MM.1S (cell line): ENCODE results near the gene PLCB4.

Source experiments
- DNase-seq: peaks from one replicate; pipeline ENCODE4 v3.0.0-alpha.2; 2015
- H2AFZ ChIP-seq: fragments of 300-600 bp; sonication (generic); 2 replicates; pipeline ENCODE4 v1.6.0; 2016; ENCODE audit warnings: antibody characterized with exemption, low read length
- H3F3A ChIP-seq: fragments of 300-600 bp; sonication (generic); 2 replicates; pipeline ENCODE4 v1.6.1; 2016; ENCODE audit warnings: mild to moderate bottlenecking, antibody characterized with exemption, low read length, moderate library complexity, mixed read lengths; ENCODE audit not compliant: insufficient read depth
- H3K27ac ChIP-seq: fragments of 300-600 bp; sonication (generic); 2 replicates; pipeline ENCODE4 v1.5.1; 2016; ENCODE audit warnings: mild to moderate bottlenecking, low read length
- H3K27me3 ChIP-seq: fragments of 300-600 bp; sonication (generic); replicated peaks from 2 replicates; pipeline ENCODE4 v1.6.0; 2016; ENCODE audit warnings: low read length; ENCODE audit not compliant: insufficient read depth
- H3K36me3 ChIP-seq: fragments of 300-600 bp; sonication (generic); replicated peaks from 2 replicates; pipeline ENCODE4 v1.6.1; 2016; ENCODE audit warnings: mild to moderate bottlenecking, low read length, mixed read lengths; ENCODE audit not compliant: insufficient read depth
- H3K4me1 ChIP-seq: fragments of 300-600 bp; sonication (generic); 2 replicates; pipeline ENCODE4 v1.6.1; 2016; ENCODE audit warnings: low read length, mixed read lengths
- H3K4me2 ChIP-seq: fragments of 300-600 bp; sonication (generic); 2 replicates; pipeline ENCODE4 v1.6.0; 2016; ENCODE audit warnings: low read depth, low read length
- H3K4me3 ChIP-seq: fragments of 300-600 bp; sonication (generic); 2 replicates; pipeline ENCODE4 v1.5.1; 2016; ENCODE audit warnings: low read length, mixed read lengths
- H3K79me2 ChIP-seq: fragments of 300-600 bp; sonication (generic); 2 replicates; pipeline ENCODE4 v1.6.1; 2016; ENCODE audit warnings: mixed run types, low read length, mixed read lengths
- H3K9ac ChIP-seq: fragments of 300-600 bp; sonication (generic); 2 replicates; pipeline ENCODE4 v1.6.1; 2016; ENCODE audit warnings: low read length, mixed read lengths
- H3K9me2 ChIP-seq: fragments of 300-600 bp; sonication (generic); replicated peaks from 2 replicates; pipeline ENCODE4 v1.6.1; 2016; ENCODE audit warnings: mild to moderate bottlenecking, low read length, mixed read lengths; ENCODE audit not compliant: insufficient read depth
- H3K9me3 ChIP-seq: fragments of 300-600 bp; sonication (generic); replicated peaks from 2 replicates; pipeline ENCODE4 v1.6.1; 2016; ENCODE audit warnings: mild to moderate bottlenecking, low read length, mixed read lengths; ENCODE audit not compliant: insufficient read depth
- H4K20me1 ChIP-seq: fragments of 300-600 bp; sonication (generic); 2 replicates; pipeline ENCODE4 v1.6.1; 2016; ENCODE audit warnings: mild to moderate bottlenecking, low read length, moderate library complexity, mixed read lengths; ENCODE audit not compliant: insufficient read depth
- EZH2 ChIP-seq: fragments of 300-600 bp; sonication (generic); optimal IDR thresholded peaks from 2 replicates; pipeline ENCODE3; 2017; ENCODE audit warnings: low read depth, mild to moderate bottlenecking, antibody characterized with exemption, low read length, mixed read lengths
- EZH2phosphoT487 ChIP-seq: fragments of 300-600 bp; sonication (generic); IDR thresholded peaks from 2 replicates; pipeline ENCODE4 v1.6.1; 2018; ENCODE audit warnings: antibody characterized with exemption, low read length
- TF ChIP-seq, protein P1 (sequence below): fragments of 300-600 bp; sonication (generic); IDR thresholded peaks from 2 replicates; pipeline ENCODE4 v1.5.1; 2016; ENCODE audit warnings: antibody characterized with exemption, low read length, mixed read lengths

PLCB4 gene

DNA sequence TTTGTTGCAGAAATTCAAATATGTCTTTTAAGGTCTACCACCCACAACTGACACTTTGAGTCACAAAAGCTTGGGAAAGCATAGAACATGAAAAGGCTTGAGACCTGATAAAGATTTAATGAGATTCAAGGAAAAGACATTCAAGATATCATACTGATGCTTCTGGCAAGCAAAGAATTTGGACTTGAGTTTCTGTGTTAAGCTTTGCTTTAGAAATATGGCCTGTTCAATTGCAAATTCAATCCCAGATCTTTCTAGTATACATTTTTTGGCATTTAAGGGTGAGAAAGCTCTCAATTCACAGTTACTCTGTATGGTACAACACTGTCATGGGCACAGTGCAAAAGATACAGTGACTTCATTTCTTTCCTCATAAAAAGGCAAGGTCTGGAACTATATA lies 406.6 kb downstream of the PLCB4 start:
- no peak for TF ChIP-seq EZH2
- no peak for TF ChIP-seq EZH2phosphoT487
- TF ChIP-seq, protein P1, sequence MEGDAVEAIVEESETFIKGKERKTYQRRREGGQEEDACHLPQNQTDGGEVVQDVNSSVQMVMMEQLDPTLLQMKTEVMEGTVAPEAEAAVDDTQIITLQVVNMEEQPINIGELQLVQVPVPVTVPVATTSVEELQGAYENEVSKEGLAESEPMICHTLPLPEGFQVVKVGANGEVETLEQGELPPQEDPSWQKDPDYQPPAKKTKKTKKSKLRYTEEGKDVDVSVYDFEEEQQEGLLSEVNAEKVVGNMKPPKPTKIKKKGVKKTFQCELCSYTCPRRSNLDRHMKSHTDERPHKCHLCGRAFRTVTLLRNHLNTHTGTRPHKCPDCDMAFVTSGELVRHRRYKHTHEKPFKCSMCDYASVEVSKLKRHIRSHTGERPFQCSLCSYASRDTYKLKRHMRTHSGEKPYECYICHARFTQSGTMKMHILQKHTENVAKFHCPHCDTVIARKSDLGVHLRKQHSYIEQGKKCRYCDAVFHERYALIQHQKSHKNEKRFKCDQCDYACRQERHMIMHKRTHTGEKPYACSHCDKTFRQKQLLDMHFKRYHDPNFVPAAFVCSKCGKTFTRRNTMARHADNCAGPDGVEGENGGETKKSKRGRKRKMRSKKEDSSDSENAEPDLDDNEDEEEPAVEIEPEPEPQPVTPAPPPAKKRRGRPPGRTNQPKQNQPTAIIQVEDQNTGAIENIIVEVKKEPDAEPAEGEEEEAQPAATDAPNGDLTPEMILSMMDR = no peak
- Histone ChIP-seq H3K36me3 (no peaks in the 10 kb centered on the region), H2AFZ (no peak overlapping the region), H3K9me3 (no peaks in the 10 kb centered on the region), H3K79me2 (no peaks in the 10 kb centered on the region), H3K27me3 (no peaks in the 10 kb centered on the region), H3K9ac (no peak overlapping the region), H3K4me1 (peaks cover 50% of the 10 kb centered on the region), H3K27ac (no peak overlapping the region), H4K20me1 (no peaks in the 10 kb centered on the region), H3K9me2 (no peaks in the 10 kb centered on the region), H3F3A (no peaks in the 10 kb centered on the region; the same call in 1 of the 2 replicates), H3K4me2 (no peak overlapping the region), H3K4me3 (no peak overlapping the region)
- DNase-seq = no peak

DNA sequence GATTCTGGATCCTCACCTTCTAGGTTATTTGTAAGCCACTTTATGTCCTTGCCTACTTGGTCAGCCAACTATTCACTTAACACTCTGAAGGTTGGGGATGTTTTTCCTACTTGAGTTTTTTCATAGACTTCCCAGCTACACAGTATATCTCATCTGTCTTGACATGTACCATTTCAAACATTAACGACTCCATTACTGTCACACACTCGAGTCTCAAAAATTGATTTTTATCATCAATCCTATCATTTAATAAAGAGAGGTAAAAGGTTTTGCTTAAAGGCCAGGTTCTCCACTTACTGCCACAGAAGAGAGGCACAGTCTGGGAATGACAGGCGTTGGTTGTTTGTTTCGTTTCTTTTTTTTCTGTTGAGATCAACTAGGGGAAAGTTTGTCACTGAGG lies 407.3 kb downstream of the PLCB4 start:
- H3K79me2 ChIP-seq = no peaks in the 10 kb centered on the region
- H3K27ac ChIP-seq = no peak overlapping the region
- no peaks in the 10 kb centered on the region for H3K9me2 ChIP-seq
- DNase-seq = no peak
- peaks cover 50% of the 10 kb centered on the region for H3K4me1 ChIP-seq
- no peaks in the 10 kb centered on the region for H3K9me3 ChIP-seq
- TF ChIP-seq EZH2 (no peak), EZH2phosphoT487 (no peak)
- TF ChIP-seq, protein P1 = no peak
- H2AFZ ChIP-seq = no peak overlapping the region
- no peaks in the 10 kb centered on the region for H3K27me3 ChIP-seq
- H3F3A ChIP-seq = no peaks in the 10 kb centered on the region; the same call in 1 of the 2 replicates
- H3K36me3 ChIP-seq = no peaks in the 10 kb centered on the region
- no peak overlapping the region for H3K9ac ChIP-seq
- H3K4me3 ChIP-seq = no peak overlapping the region
- H4K20me1 ChIP-seq = no peaks in the 10 kb centered on the region
- no peak overlapping the region for H3K4me2 ChIP-seq

DNA sequence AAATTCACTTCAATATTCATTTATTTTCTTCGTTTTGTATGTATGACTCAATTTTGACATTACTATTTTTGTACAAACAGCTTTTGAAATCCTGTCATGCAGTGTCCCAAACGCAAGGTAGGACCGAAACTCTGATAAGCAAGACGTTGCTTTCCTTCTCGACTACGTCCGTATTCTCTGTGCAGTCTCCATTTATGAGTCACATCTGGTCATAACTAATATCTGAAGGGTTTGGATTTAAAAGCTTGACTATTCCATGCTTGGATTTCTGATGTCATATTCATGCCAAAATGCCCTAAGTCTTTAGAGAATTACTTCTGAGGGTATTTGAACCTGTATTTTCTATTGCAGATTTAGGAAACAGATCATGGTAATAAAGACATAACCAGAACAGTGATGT lies 407.8 kb downstream of the PLCB4 start:
- Histone ChIP-seq H3K9ac (no peak overlapping the region), H3K4me1 (peaks cover 51% of the 10 kb centered on the region), H2AFZ (no peak overlapping the region), H4K20me1 (no peaks in the 10 kb centered on the region), H3F3A (peaks cover 3% of the 10 kb centered on the region), H3K27ac (no peak overlapping the region), H3K4me2 (no peak overlapping the region), H3K36me3 (no peaks in the 10 kb centered on the region), H3K9me3 (no peaks in the 10 kb centered on the region), H3K9me2 (no peaks in the 10 kb centered on the region), H3K79me2 (no peaks in the 10 kb centered on the region), H3K27me3 (no peaks in the 10 kb centered on the region), H3K4me3 (no peak overlapping the region)
- TF ChIP-seq EZH2phosphoT487 (no peak), EZH2 (no peak)
- TF ChIP-seq, protein P1 = no peak
- no peak for DNase-seq
